ENCODE measurements around the gene ZBTB42. TPM values are rescaled to one million over a fixed set of nuclear protein-coding genes. Genes with fewer than 3 reads are reported as not detected.
A peak's percentile ranks its signal among the peaks of the same experiment; 100 is the strongest.

Gene ZBTB42
- polyA plus RNA-seq, 3 donors, result 0.49 to 1.0 (median 0.68) TPM

DNA sequence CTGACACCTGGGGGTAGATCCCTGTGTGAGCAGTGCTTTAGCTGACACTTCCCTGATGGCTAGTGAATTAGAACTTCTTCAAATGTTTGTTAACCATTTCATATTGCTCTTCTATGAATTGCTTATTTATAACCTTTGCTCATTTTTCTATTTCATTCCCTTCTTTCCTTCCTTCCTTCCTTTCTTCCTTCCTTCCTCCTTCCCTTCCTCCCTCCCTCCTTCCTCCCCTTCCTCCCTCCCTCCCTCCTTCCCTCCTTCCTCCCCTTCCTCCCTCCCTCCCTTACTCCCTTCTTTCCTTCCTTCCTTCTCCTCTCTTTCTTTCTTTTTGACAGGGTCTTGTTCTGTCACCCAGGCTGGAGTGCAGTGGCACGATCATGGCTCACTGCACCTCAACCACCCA, 40.8 kb downstream of the ZBTB42 start:
- Histone ChIP-seq H3K79me2 (ENCODE audit: insufficient read depth, low read length) (no peaks in the 10 kb centered on the region), H4K20me1 (ENCODE audit: insufficient read depth, low read length) (no peaks in the 10 kb centered on the region), H3K36me3 (replicated peaks in 1 of 2; ENCODE audit: control insufficient read depth in 1 of 2, insufficient read depth in 2 of 2, low read length in 2 of 2) (no peaks in the 10 kb centered on the region), H3K9ac (ENCODE audit: insufficient read depth, low read length, poor library complexity, severe bottlenecking) (no peak overlapping the region), H3K4me3 (replicated peaks in 1 of 3; ENCODE audit: low read depth in 2 of 3, low read length in 3 of 3) (no peak overlapping the region), H3K4me2 (replicated peaks; ENCODE audit: extremely low read depth, low read length, poor library complexity, severe bottlenecking) (no peak overlapping the region), H3K27me3 (ENCODE audit: control insufficient read depth in 2 of 2, insufficient read depth in 2 of 2, low read length in 2 of 2) (peaks cover 47 to 62% of the 10 kb centered on the region in 2 donors), H3K27ac (ENCODE audit: low read depth in 1 of 2, low read length in 2 of 2) (no peak overlapping the region), H2AFZ (ENCODE audit: insufficient read depth, low read depth, low read length, poor library complexity, severe bottlenecking) (no peak overlapping the region), H3K4me1 (ENCODE audit: control insufficient read depth in 1 of 2, insufficient read depth in 2 of 2, low read length in 2 of 2) (no peaks in the 10 kb centered on the region), H3K9me3 (replicated peaks in 1 of 2; ENCODE audit: control insufficient read depth in 1 of 2, insufficient read depth in 1 of 2, low read length in 2 of 2) (peaks cover 0 to 9% of the 10 kb centered on the region in 2 donors)
- Mint-ChIP-seq H3K4me3 (peak overlapping the region in 1 of 2 donors; percentile 79), H3K27me3 (ENCODE audit: low read depth in 3 of 3) (peaks cover 53 to 75% (median 64%) of the 10 kb centered on the region in 3 donors), H3K27ac (no peak overlapping the region), H3K4me1 (no peaks in the 10 kb centered on the region), H3K36me3 (no peaks in the 10 kb centered on the region), H3K9me3 (peaks cover 0 to 5% (median 3%) of the 10 kb centered on the region in 7 donors)
- no peak for DNase-seq
- intact Hi-C loops (cut with micrococcal nuclease), result no loop called here
- TF ChIP-seq, protein P1, sequence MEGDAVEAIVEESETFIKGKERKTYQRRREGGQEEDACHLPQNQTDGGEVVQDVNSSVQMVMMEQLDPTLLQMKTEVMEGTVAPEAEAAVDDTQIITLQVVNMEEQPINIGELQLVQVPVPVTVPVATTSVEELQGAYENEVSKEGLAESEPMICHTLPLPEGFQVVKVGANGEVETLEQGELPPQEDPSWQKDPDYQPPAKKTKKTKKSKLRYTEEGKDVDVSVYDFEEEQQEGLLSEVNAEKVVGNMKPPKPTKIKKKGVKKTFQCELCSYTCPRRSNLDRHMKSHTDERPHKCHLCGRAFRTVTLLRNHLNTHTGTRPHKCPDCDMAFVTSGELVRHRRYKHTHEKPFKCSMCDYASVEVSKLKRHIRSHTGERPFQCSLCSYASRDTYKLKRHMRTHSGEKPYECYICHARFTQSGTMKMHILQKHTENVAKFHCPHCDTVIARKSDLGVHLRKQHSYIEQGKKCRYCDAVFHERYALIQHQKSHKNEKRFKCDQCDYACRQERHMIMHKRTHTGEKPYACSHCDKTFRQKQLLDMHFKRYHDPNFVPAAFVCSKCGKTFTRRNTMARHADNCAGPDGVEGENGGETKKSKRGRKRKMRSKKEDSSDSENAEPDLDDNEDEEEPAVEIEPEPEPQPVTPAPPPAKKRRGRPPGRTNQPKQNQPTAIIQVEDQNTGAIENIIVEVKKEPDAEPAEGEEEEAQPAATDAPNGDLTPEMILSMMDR (IDR thresholded peaks at IDR 0.05), result no peak
- WGBS (ENCODE audit: insufficient coverage), result no CpG with 5 or more reads among the region's 1 CpG

DNA sequence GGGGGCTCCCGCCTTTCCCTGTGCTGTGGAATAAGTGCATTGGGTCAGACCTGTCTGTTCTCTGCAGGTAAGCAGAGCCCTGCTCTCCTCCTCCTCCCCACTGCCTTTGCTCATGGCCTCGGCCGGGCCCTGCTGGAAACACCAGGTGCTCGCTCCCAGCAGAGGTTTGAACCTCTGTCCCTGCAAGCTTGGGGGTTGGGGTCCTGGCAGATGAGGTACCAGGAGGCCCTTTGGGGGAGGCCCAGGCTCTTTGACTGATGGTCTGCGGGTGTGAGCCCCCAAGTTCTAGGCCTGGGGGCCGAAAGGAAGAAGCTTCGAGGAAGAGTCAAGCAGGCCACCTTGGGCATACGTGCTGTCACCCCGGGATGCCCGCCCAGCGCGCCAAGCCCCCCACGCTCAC, 42.1 kb downstream of the ZBTB42 start:
- Mint-ChIP-seq H3K36me3 (no peaks in the 10 kb centered on the region), H3K27me3 (ENCODE audit: low read depth in 3 of 3) (peaks cover 56 to 82% (median 72%) of the 10 kb centered on the region in 3 donors), H3K9me3 (peaks cover 0 to 6% (median 2%) of the 10 kb centered on the region in 7 donors), H3K4me3 (peak overlapping the region in 1 of 2 donors; percentile 62), H3K27ac (no peak overlapping the region), H3K4me1 (no peaks in the 10 kb centered on the region)
- H3K27me3 ChIP-seq (ENCODE audit: control insufficient read depth in 2 of 2, insufficient read depth in 2 of 2, low read length in 2 of 2), result peaks cover 47 to 62% of the 10 kb centered on the region in 2 donors
- intact Hi-C loops (cut with micrococcal nuclease), result no loop called here
- H3K36me3 ChIP-seq (replicated peaks in 1 of 2; ENCODE audit: control insufficient read depth in 1 of 2, insufficient read depth in 2 of 2, low read length in 2 of 2), result no peaks in the 10 kb centered on the region
- no peak overlapping the region for H2AFZ ChIP-seq (ENCODE audit: insufficient read depth, low read depth, low read length, poor library complexity, severe bottlenecking)
- WGBS (ENCODE audit: insufficient coverage), result 30% methylated on average over 9 of the region's 13 CpGs
- H3K79me2 ChIP-seq (ENCODE audit: insufficient read depth, low read length), result no peaks in the 10 kb centered on the region
- peaks cover 0 to 9% of the 10 kb centered on the region in 2 donors for H3K9me3 ChIP-seq (replicated peaks in 1 of 2; ENCODE audit: control insufficient read depth in 1 of 2, insufficient read depth in 1 of 2, low read length in 2 of 2)
- H3K4me2 ChIP-seq (replicated peaks; ENCODE audit: extremely low read depth, low read length, poor library complexity, severe bottlenecking), result no peak overlapping the region
- H3K4me3 ChIP-seq (replicated peaks in 1 of 3; ENCODE audit: low read depth in 2 of 3, low read length in 3 of 3), result no peak overlapping the region
- no peak overlapping the region for H3K9ac ChIP-seq (ENCODE audit: insufficient read depth, low read length, poor library complexity, severe bottlenecking)
- H3K4me1 ChIP-seq (ENCODE audit: control insufficient read depth in 1 of 2, insufficient read depth in 2 of 2, low read length in 2 of 2), result no peaks in the 10 kb centered on the region
- H3K27ac ChIP-seq (ENCODE audit: low read depth in 1 of 2, low read length in 2 of 2), result no peak overlapping the region
- TF ChIP-seq, protein P1 (IDR thresholded peaks at IDR 0.05), result no peak
- no peak for DNase-seq
- H4K20me1 ChIP-seq (ENCODE audit: insufficient read depth, low read length), result no peaks in the 10 kb centered on the region

All from CD14-positive monocyte (primary cell).